ENCODE measurements around the gene VPS51.
"Not testable (repeated sequence)": the region's sequence is repeated elsewhere in the genome, so short reads cannot be mapped to it uniquely, and the experiment has no call there.

Gene VPS51

GRCh38 chr11:65136515-65137096 is 40.6 kb downstream of the VPS51 start:
- no peak for DNase-seq

GRCh38 chr11:65141896-65142494 is 46.0 kb downstream of the VPS51 start:
- DNase-seq: no peak

GRCh38 chr11:65147352-65148075 is 51.5 kb downstream of the VPS51 start:
- no peak for DNase-seq

GRCh38 chr11:65148657-65149056 is 52.6 kb downstream of the VPS51 start:
- no peak for DNase-seq

- DNase-seq: not testable (repeated sequence)
These were observed 54.1 kb downstream of the VPS51 start for GRCh38 chr11:65150131-65150508.

GRCh38 chr11:65150509-65151299 is 54.7 kb downstream of the VPS51 start:
- peak; percentile 14 for DNase-seq

- DNase-seq: no peak
These were observed 55.4 kb downstream of the VPS51 start for GRCh38 chr11:65151331-65151899.

- no peak for DNase-seq
These were observed 56.1 kb downstream of the VPS51 start for GRCh38 chr11:65152122-65152521.

GRCh38 chr11:65156256-65156655 is 60.2 kb downstream of the VPS51 start:
- DNase-seq: no peak

- no peak for DNase-seq
These were observed 60.9 kb downstream of the VPS51 start for GRCh38 chr11:65156926-65157325.

- no peak for DNase-seq
These were observed 61.3 kb downstream of the VPS51 start for GRCh38 chr11:65157336-65157735.

GRCh38 chr11:65159012-65159411 is 63.0 kb downstream of the VPS51 start:
- DNase-seq: no peak

- no peak for DNase-seq
These were observed 64.6 kb downstream of the VPS51 start for GRCh38 chr11:65160643-65161042.
